Measurements from ENCODE around the gene BRD4. TPM values are rescaled to one million over a fixed set of nuclear protein-coding genes. Genes with fewer than 3 reads are reported as not detected.

The BRD4 gene
- polyA plus RNA-seq, 3 donors, result 3.7 to 19.2 (median 4.2) TPM

DNA sequence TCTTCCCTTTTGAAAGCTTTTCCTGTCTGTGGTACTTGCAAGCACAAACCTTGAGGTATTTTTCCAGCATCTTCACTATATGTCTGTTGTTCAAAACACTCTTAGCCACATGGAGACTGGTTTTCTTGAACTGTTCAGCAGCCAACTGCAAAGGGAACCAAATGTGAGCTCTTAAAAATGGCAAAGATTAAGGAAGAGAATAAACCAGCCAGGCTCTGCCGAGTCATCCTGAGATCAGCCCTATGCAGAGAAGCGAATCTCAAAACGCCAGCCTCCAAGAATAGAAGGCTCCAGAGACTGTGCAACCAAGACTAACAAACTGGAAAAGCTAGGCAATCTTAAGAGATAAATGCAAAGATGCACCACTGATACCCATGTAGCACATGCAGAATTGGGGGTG, 26.6 kb upstream of the BRD4 start:
- Histone ChIP-seq H3K4me1 (ENCODE audit: control insufficient read depth in 1 of 2, insufficient read depth in 2 of 2, low read length in 2 of 2) (no peaks in the 10 kb centered on the region), H3K4me2 (replicated peaks; ENCODE audit: extremely low read depth, low read length, poor library complexity, severe bottlenecking) (no peak overlapping the region), H4K20me1 (ENCODE audit: insufficient read depth, low read length) (peaks cover 32% of the 10 kb centered on the region), H3K9me3 (replicated peaks in 1 of 2; ENCODE audit: control insufficient read depth in 1 of 2, insufficient read depth in 1 of 2, low read length in 2 of 2) (no peaks in the 10 kb centered on the region), H3K27ac (ENCODE audit: low read depth in 1 of 2, low read length in 2 of 2) (no peak overlapping the region), H3K9ac (ENCODE audit: insufficient read depth, low read length, poor library complexity, severe bottlenecking) (no peak overlapping the region), H3K4me3 (replicated peaks in 1 of 3; ENCODE audit: low read depth in 2 of 3, low read length in 3 of 3) (no peak overlapping the region), H2AFZ (ENCODE audit: insufficient read depth, low read depth, low read length, poor library complexity, severe bottlenecking) (no peak overlapping the region), H3K36me3 (replicated peaks in 1 of 2; ENCODE audit: control insufficient read depth in 1 of 2, insufficient read depth in 2 of 2, low read length in 2 of 2) (peaks cover 71 to 83% of the 10 kb centered on the region in 2 donors), H3K79me2 (ENCODE audit: insufficient read depth, low read length) (no peaks in the 10 kb centered on the region), H3K27me3 (ENCODE audit: control insufficient read depth in 2 of 2, insufficient read depth in 2 of 2, low read length in 2 of 2) (no peaks in the 10 kb centered on the region)
- intact Hi-C loops (cut with micrococcal nuclease), result no loop called here
- 50% methylated on average over 3 of the region's 3 CpGs for WGBS (ENCODE audit: insufficient coverage)
- Mint-ChIP-seq H3K4me3 (no peak overlapping the region), H3K36me3 (peaks cover 71 to 93% of the 10 kb centered on the region in 2 donors), H3K27me3 (ENCODE audit: low read depth in 3 of 3) (peaks cover 0 to 2% (median 0%) of the 10 kb centered on the region in 3 donors), H3K4me1 (peaks cover 4% of the 10 kb centered on the region), H3K9me3 (no peaks in the 10 kb centered on the region), H3K27ac (peak overlapping the region in 3 of 7 donors; percentile 2 to 32 (median 5))
- TF ChIP-seq, protein P1, sequence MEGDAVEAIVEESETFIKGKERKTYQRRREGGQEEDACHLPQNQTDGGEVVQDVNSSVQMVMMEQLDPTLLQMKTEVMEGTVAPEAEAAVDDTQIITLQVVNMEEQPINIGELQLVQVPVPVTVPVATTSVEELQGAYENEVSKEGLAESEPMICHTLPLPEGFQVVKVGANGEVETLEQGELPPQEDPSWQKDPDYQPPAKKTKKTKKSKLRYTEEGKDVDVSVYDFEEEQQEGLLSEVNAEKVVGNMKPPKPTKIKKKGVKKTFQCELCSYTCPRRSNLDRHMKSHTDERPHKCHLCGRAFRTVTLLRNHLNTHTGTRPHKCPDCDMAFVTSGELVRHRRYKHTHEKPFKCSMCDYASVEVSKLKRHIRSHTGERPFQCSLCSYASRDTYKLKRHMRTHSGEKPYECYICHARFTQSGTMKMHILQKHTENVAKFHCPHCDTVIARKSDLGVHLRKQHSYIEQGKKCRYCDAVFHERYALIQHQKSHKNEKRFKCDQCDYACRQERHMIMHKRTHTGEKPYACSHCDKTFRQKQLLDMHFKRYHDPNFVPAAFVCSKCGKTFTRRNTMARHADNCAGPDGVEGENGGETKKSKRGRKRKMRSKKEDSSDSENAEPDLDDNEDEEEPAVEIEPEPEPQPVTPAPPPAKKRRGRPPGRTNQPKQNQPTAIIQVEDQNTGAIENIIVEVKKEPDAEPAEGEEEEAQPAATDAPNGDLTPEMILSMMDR (IDR thresholded peaks at IDR 0.05), result no peak
- DNase-seq, result no peak

DNA sequence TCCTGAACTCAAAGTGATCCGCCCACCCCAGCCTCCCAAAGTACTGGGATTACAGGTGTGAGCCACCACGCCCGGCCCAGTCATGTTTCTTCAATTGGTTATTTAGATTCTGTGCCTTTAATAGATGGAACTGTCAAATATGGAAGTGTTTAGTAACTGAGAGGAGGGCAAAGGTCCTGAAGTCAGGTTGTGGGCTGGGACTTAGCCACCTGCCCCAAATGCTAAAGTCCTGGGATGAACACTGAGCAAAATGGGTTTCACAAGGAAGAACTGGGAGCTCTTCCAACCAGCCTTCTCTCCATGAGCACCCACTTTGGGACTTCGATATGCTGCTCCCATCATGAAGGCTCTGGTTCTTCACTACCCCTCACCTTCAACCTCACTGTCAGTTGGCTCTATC, 25.6 kb upstream of the BRD4 start:
- H3K9me3 Mint-ChIP-seq, result no peaks in the 10 kb centered on the region
- 100% methylated on average over 1 of the region's 4 CpGs for WGBS (ENCODE audit: insufficient coverage)
- no peaks in the 10 kb centered on the region for H3K79me2 ChIP-seq (ENCODE audit: insufficient read depth, low read length)
- intact Hi-C loops (cut with micrococcal nuclease), result no loop called here
- H4K20me1 ChIP-seq (ENCODE audit: insufficient read depth, low read length), result peaks cover 37% of the 10 kb centered on the region
- H3K4me3 ChIP-seq (replicated peaks in 1 of 3; ENCODE audit: low read depth in 2 of 3, low read length in 3 of 3), result no peak overlapping the region
- no peaks in the 10 kb centered on the region for H3K9me3 ChIP-seq (replicated peaks in 1 of 2; ENCODE audit: control insufficient read depth in 1 of 2, insufficient read depth in 1 of 2, low read length in 2 of 2)
- no peak overlapping the region for H2AFZ ChIP-seq (ENCODE audit: insufficient read depth, low read depth, low read length, poor library complexity, severe bottlenecking)
- H3K4me2 ChIP-seq (replicated peaks; ENCODE audit: extremely low read depth, low read length, poor library complexity, severe bottlenecking), result no peak overlapping the region
- no peak overlapping the region for H3K9ac ChIP-seq (ENCODE audit: insufficient read depth, low read length, poor library complexity, severe bottlenecking)
- H3K27me3 Mint-ChIP-seq (ENCODE audit: low read depth in 3 of 3), result peaks cover 0 to 2% (median 0%) of the 10 kb centered on the region in 3 donors
- peaks cover 78 to 85% of the 10 kb centered on the region in 2 donors for H3K36me3 ChIP-seq (replicated peaks in 1 of 2; ENCODE audit: control insufficient read depth in 1 of 2, insufficient read depth in 2 of 2, low read length in 2 of 2)
- no peaks in the 10 kb centered on the region for H3K4me1 ChIP-seq (ENCODE audit: control insufficient read depth in 1 of 2, insufficient read depth in 2 of 2, low read length in 2 of 2)
- peaks cover 72 to 98% of the 10 kb centered on the region in 2 donors for H3K36me3 Mint-ChIP-seq
- H3K27ac ChIP-seq (ENCODE audit: low read depth in 1 of 2, low read length in 2 of 2), result no peak overlapping the region
- H3K27me3 ChIP-seq (ENCODE audit: control insufficient read depth in 2 of 2, insufficient read depth in 2 of 2, low read length in 2 of 2), result no peaks in the 10 kb centered on the region
- no peak for DNase-seq
- H3K4me3 Mint-ChIP-seq, result no peak overlapping the region
- TF ChIP-seq, protein P1 (IDR thresholded peaks at IDR 0.05), result no peak
- peaks cover 4% of the 10 kb centered on the region for H3K4me1 Mint-ChIP-seq
- H3K27ac Mint-ChIP-seq, result peak overlapping the region in 2 of 7 donors; percentile 22 to 41
